ENCODE results near the gene STX18. TPM values are rescaled to one million over a fixed set of nuclear protein-coding genes. Genes with fewer than 3 reads are reported as not detected.

STX18 gene
- total RNA-seq, 4 donors from 2014 or later = 23.8 to 42.1 (median 27.2) TPM

GRCh38 chr4:4425696-4426095 is 116.2 kb downstream of the STX18 start:
- Histone ChIP-seq H3K4me3 (replicated peaks in 1 of 3) (no peak overlapping the region), H3K9me3 (no peaks in the 10 kb centered on the region), H3K27me3 (no peaks in the 10 kb centered on the region), H3K4me1 (peaks cover 0 to 16% of the 10 kb centered on the region in 2 donors), H3K36me3 (peaks cover 13 to 18% of the 10 kb centered on the region in 2 donors), H3K27ac (no peak overlapping the region)
- intact Hi-C loops (cut with DNase I) = no loop called here
- WGBS, 2 donors = 90% methylated on average over 7 of the region's 7 CpGs
- no peak for TF ChIP-seq POLR2A (IDR thresholded peaks at IDR 0.05)
- no peak for TF ChIP-seq CTCF (IDR thresholded peaks at IDR 0.05)
- DNase-seq = no peak

- intact Hi-C loops (cut with DNase I) = no loop called here
- DNase-seq = no peak
- 91 to 95% methylated on average over 13 of the region's 13 CpGs for WGBS, 2 donors
- TF ChIP-seq CTCF (IDR thresholded peaks at IDR 0.05) = no peak
- no peak for TF ChIP-seq POLR2A (IDR thresholded peaks at IDR 0.05)
- H3K36me3 ChIP-seq = peaks cover 16 to 23% of the 10 kb centered on the region in 2 donors
- H3K27me3 ChIP-seq = no peaks in the 10 kb centered on the region
- H3K9me3 ChIP-seq = no peaks in the 10 kb centered on the region
- H3K4me3 ChIP-seq (replicated peaks in 1 of 3) = no peak overlapping the region
- no peak overlapping the region for H3K27ac ChIP-seq
- peaks cover 0 to 16% of the 10 kb centered on the region in 2 donors for H3K4me1 ChIP-seq
These were observed 116.6 kb downstream of the STX18 start for GRCh38 chr4:4425119-4425690.

- TF ChIP-seq POLR2A (IDR thresholded peaks at IDR 0.05) (no peak), CTCF (IDR thresholded peaks at IDR 0.05) (no peak)
- Histone ChIP-seq H3K4me3 (replicated peaks in 1 of 3) (no peak overlapping the region), H3K27ac (no peak overlapping the region), H3K4me1 (peaks cover 0 to 16% of the 10 kb centered on the region in 2 donors), H3K9me3 (no peaks in the 10 kb centered on the region), H3K27me3 (no peaks in the 10 kb centered on the region), H3K36me3 (peaks cover 21 to 27% of the 10 kb centered on the region in 2 donors)
- 91% methylated on average over 8 of the region's 8 CpGs for WGBS, 2 donors
- intact Hi-C loops (cut with DNase I) = no loop called here
- no peak for DNase-seq
These were observed 117.2 kb downstream of the STX18 start for GRCh38 chr4:4424499-4425115.

- 87 to 89% methylated on average over 9 of the region's 9 CpGs for WGBS, 2 donors
- TF ChIP-seq CTCF (IDR thresholded peaks at IDR 0.05) (no peak), POLR2A (IDR thresholded peaks at IDR 0.05) (no peak)
- DNase-seq = no peak
These were observed 117.9 kb downstream of the STX18 start for GRCh38 chr4:4423706-4424498.

More at GRCh38 chr4:4423706-4424498, 117.9 kb downstream of the STX18 start:
- H3K4me1 ChIP-seq = peaks cover 0 to 16% of the 10 kb centered on the region in 2 donors
- no peak overlapping the region for H3K4me3 ChIP-seq (replicated peaks in 1 of 3)
- no peaks in the 10 kb centered on the region for H3K27me3 ChIP-seq
- no peak overlapping the region for H3K27ac ChIP-seq
- H3K9me3 ChIP-seq = no peaks in the 10 kb centered on the region
- peaks cover 28 to 31% of the 10 kb centered on the region in 2 donors for H3K36me3 ChIP-seq
- intact Hi-C loops (cut with DNase I) = no loop called here

Measured in thyroid gland (tissue), 4 donors.